Smooth muscle cell (in vitro differentiated cells): ENCODE data around the gene TEAD1. TPM values are rescaled to one million over a fixed set of nuclear protein-coding genes. Genes with fewer than 3 reads are reported as not detected.
A peak's percentile ranks its signal among the peaks of the same experiment; 100 is the strongest.

Experiments
- DNase-seq: peaks from one replicate; lab custom pipeline; 2025; ENCODE audit not compliant: unreplicated experiment; lab: John Stamatoyannopoulos, UW
- H2AFZ ChIP-seq: fragments of 200-600 bp; sonication (generic); 2 replicates; pipeline ENCODE4 v1.6.0; 2016; ENCODE audit warnings: antibody characterized with exemption, low read depth, mild to moderate bottlenecking
- H3F3A ChIP-seq: fragments of 200-600 bp; sonication (generic); 2 replicates; pipeline ENCODE4 v1.6.0; 2017; ENCODE audit warnings: antibody characterized with exemption, low read depth
- H3K27ac ChIP-seq: fragments of 200-600 bp; sonication (generic); 2 replicates; pipeline ENCODE4 v1.5.1; 2016; ENCODE audit warnings: low read depth, mild to moderate bottlenecking
- H3K27me3 ChIP-seq: fragments of 200-600 bp; sonication (generic); 2 replicates; pipeline ENCODE4 v1.6.1; 2016; ENCODE audit warnings: low read depth, mild to moderate bottlenecking
- H3K36me3 ChIP-seq: fragments of 200-600 bp; sonication (generic); 2 replicates; pipeline ENCODE4 v1.5.1; 2016; ENCODE audit warnings: low read depth
- H3K4me1 ChIP-seq: fragments of 200-600 bp; sonication (generic); 2 replicates; pipeline ENCODE4 v1.5.1; 2016; ENCODE audit warnings: low read depth
- H3K4me2 ChIP-seq: fragments of 200-600 bp; sonication (generic); 2 replicates; pipeline ENCODE4 v1.6.0; 2016; ENCODE audit warnings: mild to moderate bottlenecking
- H3K4me3 ChIP-seq: fragments of 200-600 bp; sonication (generic); 2 replicates; pipeline ENCODE4 v1.5.1; 2016; ENCODE audit warnings: mild to moderate bottlenecking
- H3K79me2 ChIP-seq: fragments of 200-600 bp; sonication (generic); 2 replicates; pipeline ENCODE4 v1.6.0; 2016; ENCODE audit warnings: low read depth, mild to moderate bottlenecking
- H3K9ac ChIP-seq: fragments of 200-600 bp; sonication (generic); 2 replicates; pipeline ENCODE4 v1.6.0; 2016; ENCODE audit warnings: low read depth
- H3K9me3 ChIP-seq: fragments of 200-600 bp; sonication (generic); replicated peaks from 2 replicates; pipeline ENCODE4 v1.5.1; 2016; ENCODE audit warnings: low read depth
- H4K20me1 ChIP-seq: fragments of 200-600 bp; sonication (generic); 2 replicates; pipeline ENCODE4 v1.6.0; 2016; ENCODE audit warnings: low read depth
- WGBS: methylation state at CpG from one replicate; pipeline ENCODE4 v1.1.7; 2016; ENCODE audit warnings: low lambda C conversion rate; 5-methylcytosine and 5-hydroxymethylcytosine counted together
- polyA plus RNA-seq: library from polyadenylated mRNA; unstranded; fragments of >200 nt; fragmentation: Nextera tagmentation; extraction: Ambion mirVana; gene quantifications from 2 replicates; pipeline ENCODE4 v1.2.1, GENCODE V29; 2016
- total RNA-seq: library from RNA; depleted of rRNA; stranded (reverse); fragments of >200 nt; gene quantifications from 2 replicates; pipeline ENCODE4 v1.2.3, GENCODE V29; 2014
- TF ChIP-seq, protein P1 (sequence below): fragments of 200-600 bp; sonication (generic); IDR thresholded peaks from 2 replicates; pipeline ENCODE4 v1.5.1; 2017; ENCODE audit warnings: borderline replicate concordance, mild to moderate bottlenecking, antibody characterized with exemption; ENCODE audit not compliant: insufficient read depth, poor library complexity, severe bottlenecking

Gene TEAD1
- total and polyA plus RNA-seq, 2 experiments from 2014 or later: 63.0 to 181 TPM

DNA sequence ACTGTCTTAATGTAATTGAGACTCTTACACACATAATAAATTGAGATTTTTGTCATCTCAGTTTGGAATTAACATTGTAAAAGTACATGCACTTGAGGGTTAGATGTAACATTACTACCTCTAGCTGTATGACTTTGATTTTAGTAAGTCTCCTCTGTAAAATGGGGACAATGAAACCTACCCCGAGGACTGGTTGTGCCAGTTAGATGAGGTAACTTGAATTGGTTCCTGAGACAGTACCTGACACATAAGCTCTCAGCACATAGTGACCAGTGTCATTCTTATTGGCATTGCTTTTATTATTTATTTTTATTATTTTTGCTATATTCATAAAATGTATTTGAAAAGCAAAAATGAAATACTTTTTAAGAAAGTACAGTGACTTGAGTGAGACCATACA is 114.8 kb downstream of the TEAD1 start:
- peaks cover 95% of the 10 kb centered on the region for H4K20me1 ChIP-seq
- no peaks in the 10 kb centered on the region for H3K9me3 ChIP-seq
- peaks cover 95% of the 10 kb centered on the region for H3K79me2 ChIP-seq
- H3K27ac ChIP-seq: peak overlapping the region; percentile 80
- H3K36me3 ChIP-seq: no peaks in the 10 kb centered on the region
- H3F3A ChIP-seq: peaks cover 17% of the 10 kb centered on the region
- 84% methylated on average over 1 of the region's 1 CpG for WGBS
- H2AFZ ChIP-seq: no peak overlapping the region
- DNase-seq: no peak
- H3K4me1 ChIP-seq: peaks cover 41% of the 10 kb centered on the region
- TF ChIP-seq, protein P1, sequence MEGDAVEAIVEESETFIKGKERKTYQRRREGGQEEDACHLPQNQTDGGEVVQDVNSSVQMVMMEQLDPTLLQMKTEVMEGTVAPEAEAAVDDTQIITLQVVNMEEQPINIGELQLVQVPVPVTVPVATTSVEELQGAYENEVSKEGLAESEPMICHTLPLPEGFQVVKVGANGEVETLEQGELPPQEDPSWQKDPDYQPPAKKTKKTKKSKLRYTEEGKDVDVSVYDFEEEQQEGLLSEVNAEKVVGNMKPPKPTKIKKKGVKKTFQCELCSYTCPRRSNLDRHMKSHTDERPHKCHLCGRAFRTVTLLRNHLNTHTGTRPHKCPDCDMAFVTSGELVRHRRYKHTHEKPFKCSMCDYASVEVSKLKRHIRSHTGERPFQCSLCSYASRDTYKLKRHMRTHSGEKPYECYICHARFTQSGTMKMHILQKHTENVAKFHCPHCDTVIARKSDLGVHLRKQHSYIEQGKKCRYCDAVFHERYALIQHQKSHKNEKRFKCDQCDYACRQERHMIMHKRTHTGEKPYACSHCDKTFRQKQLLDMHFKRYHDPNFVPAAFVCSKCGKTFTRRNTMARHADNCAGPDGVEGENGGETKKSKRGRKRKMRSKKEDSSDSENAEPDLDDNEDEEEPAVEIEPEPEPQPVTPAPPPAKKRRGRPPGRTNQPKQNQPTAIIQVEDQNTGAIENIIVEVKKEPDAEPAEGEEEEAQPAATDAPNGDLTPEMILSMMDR: no peak
- H3K4me3 ChIP-seq: no peak overlapping the region
- no peak overlapping the region for H3K9ac ChIP-seq
- H3K4me2 ChIP-seq: peak overlapping the region; percentile 64
- H3K27me3 ChIP-seq: no peaks in the 10 kb centered on the region

DNA sequence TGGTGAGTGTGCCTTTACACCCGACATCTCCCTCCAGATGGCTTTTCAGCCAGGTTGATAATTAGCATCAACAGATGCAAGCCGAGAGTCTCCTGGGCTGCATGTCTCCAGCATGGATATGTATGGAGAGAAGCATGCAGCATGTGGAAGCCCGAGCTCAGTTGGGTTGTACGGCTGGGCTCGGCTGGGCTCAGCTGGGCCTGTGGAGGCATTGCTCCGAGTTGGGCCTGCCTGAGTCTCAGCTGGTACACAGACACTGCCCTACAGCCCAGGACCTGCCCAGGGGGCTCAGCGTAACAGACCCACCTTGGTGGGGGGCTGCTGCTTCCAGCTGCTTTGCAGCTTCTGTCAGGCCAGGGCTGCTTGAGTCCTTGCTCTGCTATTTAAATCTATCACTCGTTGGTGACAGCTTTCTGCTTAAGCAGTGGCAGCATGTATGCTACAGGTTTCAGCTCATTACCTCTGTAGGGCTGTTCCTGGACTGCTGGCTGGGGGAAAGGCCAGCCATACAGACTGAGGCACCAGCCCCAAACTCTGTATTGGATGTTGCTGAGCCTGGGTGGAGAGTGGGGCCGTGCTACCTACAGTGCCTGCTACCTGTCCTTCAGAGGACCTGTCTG is 115.5 kb downstream of the TEAD1 start:
- H3K79me2 ChIP-seq: peaks cover 95% of the 10 kb centered on the region
- H3K9me3 ChIP-seq: no peaks in the 10 kb centered on the region
- H3K27ac ChIP-seq: peak overlapping the region; percentile 80
- H3K4me1 ChIP-seq: peaks cover 41% of the 10 kb centered on the region
- H3K4me3 ChIP-seq: no peak overlapping the region
- WGBS: 89% methylated on average over 9 of the region's 9 CpGs
- DNase-seq: no peak
- H3K9ac ChIP-seq: no peak overlapping the region
- no peak overlapping the region for H2AFZ ChIP-seq
- peaks cover 95% of the 10 kb centered on the region for H4K20me1 ChIP-seq
- peaks cover 12% of the 10 kb centered on the region for H3F3A ChIP-seq
- TF ChIP-seq, protein P1: no peak
- H3K27me3 ChIP-seq: no peaks in the 10 kb centered on the region
- H3K36me3 ChIP-seq: no peaks in the 10 kb centered on the region
- no peak overlapping the region for H3K4me2 ChIP-seq

DNA sequence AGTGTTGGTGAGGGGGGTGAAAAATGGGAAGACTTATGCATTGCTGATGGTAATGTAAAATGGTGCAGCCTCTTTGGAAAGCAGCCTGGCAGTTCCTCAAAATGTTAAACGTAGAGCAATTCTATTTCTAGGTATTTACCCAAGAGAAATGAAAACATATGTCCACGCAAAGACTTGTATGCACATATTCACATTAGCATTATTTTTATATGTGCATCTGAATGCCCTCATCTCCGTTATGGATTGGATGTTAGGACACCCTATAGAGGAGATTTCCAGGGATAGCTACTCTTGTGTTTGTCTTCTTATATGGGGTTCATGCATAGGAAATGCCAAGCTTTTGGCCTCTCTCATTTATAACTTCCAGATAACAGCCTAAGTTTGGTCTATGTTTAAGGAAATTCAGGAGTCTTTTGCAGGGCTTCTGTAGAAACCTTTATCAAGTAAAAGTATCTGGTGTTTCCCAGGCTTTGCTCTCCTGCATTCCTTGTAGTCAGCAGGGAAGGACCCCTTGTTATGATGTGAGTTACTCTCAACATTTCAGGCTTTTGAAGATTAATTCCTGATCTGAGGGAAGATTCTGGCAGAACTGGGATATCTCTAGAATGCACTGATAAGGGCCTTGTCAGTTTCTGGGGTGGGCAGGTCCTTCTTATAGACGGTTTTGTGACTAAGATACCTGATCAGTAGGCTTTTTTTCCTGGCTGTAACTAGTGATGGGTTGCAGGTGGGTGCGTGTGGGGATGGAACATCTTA is 116.8 kb downstream of the TEAD1 start:
- DNase-seq: no peak
- Histone ChIP-seq H3K4me3 (no peak overlapping the region), H4K20me1 (peaks cover 96% of the 10 kb centered on the region), H3K4me1 (peaks cover 41% of the 10 kb centered on the region), H3K4me2 (no peak overlapping the region), H3K9me3 (no peaks in the 10 kb centered on the region), H2AFZ (no peak overlapping the region), H3K79me2 (peaks cover 95% of the 10 kb centered on the region), H3K27me3 (no peaks in the 10 kb centered on the region), H3K36me3 (no peaks in the 10 kb centered on the region), H3K9ac (no peak overlapping the region), H3F3A (peaks cover 9% of the 10 kb centered on the region), H3K27ac (peak overlapping the region; percentile 60)
- TF ChIP-seq, protein P1: no peak
- 73% methylated on average over 5 of the region's 5 CpGs for WGBS
